Measurements from ENCODE around the gene CYP4Z1.
"Not testable (repeated sequence)": the region's sequence is repeated elsewhere in the genome, so short reads cannot be mapped to it uniquely, and the experiment has no call there.

The CYP4Z1 gene, protein sequence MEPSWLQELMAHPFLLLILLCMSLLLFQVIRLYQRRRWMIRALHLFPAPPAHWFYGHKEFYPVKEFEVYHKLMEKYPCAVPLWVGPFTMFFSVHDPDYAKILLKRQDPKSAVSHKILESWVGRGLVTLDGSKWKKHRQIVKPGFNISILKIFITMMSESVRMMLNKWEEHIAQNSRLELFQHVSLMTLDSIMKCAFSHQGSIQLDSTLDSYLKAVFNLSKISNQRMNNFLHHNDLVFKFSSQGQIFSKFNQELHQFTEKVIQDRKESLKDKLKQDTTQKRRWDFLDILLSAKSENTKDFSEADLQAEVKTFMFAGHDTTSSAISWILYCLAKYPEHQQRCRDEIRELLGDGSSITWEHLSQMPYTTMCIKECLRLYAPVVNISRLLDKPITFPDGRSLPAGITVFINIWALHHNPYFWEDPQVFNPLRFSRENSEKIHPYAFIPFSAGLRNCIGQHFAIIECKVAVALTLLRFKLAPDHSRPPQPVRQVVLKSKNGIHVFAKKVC

DNA sequence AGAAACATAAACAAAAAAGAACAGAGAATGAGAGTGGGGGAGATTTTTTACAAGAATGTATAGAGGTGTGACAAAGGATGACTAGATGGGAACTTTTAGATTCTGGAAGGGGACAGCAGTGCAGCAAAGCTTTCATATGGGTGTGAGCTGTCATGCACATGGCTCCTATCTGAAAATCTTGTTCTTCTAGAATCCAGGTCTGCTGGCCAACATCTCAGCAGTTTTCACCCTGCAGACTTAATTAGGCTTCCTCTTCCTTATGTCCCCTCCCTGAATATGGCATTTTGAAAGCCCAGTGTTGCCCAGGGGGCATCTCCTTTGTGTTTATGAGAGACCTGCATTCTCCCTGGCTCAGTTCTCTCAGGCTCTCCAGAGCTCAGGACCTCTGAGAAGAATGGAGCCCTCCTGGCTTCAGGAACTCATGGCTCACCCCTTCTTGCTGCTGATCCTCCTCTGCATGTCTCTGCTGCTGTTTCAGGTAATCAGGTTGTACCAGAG, at the start of gene CYP4Z1:
TSS of gene CYP4Z1 (plus strand) at position 135 of the 498 bp plus-strand sequence. CDS start at position 395, 260 bp downstream.
- DNase-seq: no peak

DNA sequence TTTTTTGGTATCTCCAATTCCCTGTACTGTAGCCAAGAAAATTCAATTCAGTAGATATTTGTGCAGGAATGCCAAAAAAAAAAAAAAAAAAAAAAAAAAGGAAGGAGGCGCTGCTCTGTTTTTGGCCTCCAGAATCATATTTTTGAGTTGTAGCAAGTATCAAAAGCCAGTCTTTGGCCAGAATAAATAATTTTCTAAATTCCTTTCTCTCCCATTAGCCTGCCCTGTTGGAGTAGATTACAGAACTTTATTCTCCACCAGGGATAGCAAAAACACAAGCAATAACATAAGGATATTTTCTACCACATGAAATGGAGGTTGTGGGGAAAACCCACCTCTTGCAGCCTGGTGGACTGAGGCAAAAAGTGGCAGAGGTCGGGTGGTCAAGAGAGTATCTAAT, 46.0 kb upstream of the CYP4Z1 start:
- DNase-seq: no peak

DNA sequence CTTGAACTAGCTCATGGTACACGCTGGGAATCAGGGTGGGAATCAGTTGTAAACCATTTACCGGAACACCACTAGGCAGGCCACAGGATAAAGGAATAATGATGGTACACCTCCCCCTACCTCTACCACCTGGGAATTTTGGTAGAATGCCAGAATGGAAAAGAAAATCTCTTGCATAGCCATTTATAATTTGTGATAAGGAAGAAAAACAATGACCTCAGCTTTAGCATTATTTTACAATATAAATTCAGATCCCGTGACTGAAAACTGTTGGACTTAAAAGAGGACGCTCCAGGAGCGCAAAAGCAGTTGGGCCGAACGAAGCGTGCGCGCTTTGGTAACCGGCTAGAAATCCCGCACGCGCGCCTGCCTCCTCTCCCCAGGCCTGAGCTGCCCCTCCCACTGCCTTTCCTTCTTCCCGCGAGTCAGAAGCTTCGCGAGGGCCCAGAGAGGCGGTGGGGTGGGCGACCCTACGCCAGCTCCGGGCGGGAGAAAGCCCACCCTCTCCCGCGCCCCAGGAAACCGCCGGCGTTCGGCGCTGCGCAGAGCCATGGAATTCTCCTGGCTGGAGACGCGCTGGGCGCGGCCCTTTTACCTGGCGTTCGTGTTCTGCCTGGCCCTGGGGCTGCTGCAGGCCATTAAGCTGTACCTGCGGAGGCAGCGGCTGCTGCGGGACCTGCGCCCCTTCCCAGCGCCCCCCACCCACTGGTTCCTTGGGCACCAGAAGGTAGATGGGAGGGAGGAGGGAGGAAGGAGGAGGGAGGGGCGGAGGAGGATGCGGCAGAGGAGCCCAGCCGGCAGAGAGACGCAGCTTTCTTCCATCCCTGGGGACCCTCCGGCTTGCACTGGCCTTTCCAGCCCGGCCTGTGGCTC, 43.5 kb upstream of the CYP4Z1 start, which contains the start of gene CYP4X1:
TSS of gene CYP4X1 (plus strand) at position 402 of the 873 bp plus-strand sequence. CDS start at position 551, 149 bp downstream.
- DNase-seq: no peak

DNA sequence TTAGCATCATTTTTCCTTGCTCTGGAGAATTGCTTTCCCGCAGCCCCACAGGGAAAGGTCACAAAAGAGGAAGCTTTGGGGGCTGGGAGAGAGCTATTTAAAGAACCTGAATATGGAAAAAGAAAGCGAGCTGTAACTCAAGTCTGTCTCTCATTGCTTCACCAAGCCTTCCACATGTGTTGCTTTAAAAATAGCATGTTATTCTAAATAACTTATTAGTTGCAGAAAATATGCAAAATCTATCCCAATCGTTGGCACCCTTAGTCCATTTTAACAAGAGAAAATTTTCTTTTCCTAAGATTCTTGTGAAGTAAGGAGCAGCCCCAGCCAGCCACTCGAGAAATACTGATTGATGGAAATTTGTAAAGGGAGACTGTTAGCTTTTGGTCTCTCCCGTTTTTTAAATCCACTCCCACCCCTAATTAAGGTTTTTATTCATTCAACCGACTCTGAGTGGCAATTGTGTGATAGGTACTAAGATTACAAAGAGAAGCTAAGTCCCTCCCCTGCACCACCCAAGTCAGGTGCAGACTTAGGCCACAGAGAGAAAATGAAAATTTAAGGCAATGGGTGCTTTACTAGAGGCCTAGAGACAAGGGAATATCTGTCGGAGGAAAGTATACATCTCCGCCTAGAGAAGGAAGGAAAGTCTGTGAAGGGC, 42.8 kb upstream of the CYP4Z1 start:
- no peak for DNase-seq

DNA sequence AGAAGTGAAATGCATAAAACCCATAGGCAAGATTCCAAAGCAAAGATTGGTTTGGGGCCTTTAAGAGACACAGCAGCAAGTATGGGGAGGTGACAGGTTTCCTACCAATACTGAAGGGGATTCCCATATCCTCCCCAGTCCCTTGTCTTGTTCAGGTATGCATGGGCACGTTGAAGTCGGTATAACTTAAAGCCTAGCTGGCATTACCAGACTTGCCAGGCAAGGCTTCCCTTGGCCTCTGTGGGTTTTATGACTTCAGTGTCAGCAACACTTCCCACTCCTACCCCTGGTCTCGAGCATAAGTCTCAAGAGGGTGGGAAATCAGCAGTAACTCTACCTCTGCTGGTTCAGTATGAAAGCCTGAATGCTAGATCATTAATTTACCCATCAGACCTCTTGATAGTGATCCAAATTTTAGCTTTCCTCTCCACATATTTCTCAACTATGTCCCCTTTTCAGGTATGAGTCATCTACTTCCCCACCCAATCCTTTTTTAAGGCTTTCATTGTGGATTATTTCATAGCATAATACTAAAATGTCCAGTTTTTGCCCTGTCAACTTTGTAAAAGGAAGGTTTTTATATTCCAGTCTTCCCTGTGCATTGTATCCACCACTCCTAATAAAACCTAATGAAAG, 36.7 kb upstream of the CYP4Z1 start:
- no peak for DNase-seq

DNA sequence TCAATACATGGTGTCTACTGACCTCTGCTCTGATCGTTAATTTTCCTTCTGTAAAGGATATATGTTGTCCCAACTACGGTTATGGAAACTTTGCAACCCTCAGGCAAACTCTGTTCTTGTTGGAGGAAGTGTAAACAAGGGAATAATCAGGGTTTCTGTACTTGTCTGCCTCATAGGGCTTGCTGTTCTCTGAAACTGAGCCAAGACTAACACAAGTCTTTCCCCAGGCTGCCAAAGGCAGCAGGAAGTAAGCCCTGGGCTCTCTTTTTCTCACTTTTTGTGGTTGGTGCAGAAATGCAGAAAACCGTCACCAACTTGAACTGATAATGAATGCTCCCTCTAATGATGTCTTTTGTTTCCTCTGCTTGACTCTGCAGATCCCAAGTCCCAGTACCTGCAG, 36.0 kb upstream of the CYP4Z1 start:
- no peak for DNase-seq

DNA sequence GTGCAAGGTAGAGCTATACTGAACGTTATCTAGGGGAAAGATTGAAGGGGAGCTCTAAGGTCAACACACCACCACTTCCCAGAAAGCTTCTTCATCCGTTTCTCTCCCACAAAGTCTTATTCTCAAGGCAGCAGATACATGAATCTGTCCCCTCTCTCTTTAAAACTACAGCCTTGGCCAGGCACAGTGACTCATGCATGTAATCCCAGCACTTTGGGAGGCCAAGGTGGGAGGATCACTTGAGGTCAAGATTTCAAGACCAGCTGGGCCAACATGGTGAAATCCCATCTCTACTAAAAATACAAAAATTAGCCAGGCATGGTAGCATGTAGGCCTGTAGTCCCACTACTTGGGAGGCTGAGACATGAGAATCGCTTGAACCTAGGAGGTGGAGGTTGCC, 35.4 kb upstream of the CYP4Z1 start:
- no peak for DNase-seq

DNA sequence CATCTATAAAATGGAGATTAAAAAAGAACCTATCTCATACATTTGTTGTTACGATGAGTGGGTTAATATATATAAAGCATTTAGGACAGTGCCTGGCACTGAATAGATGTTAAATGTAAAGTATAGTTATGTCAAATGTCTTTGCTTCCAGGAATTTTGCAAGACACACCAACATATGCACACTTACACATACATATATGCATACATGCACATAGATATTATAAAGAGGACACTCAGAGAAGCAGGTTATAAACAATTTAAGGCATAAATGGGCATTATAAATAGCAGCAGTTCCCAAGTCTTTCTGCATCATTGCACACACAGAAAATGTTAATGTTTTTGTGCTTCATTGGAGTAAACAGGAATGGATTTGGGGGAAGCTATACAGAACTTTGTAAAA, 30.3 kb upstream of the CYP4Z1 start:
- DNase-seq: no peak

DNA sequence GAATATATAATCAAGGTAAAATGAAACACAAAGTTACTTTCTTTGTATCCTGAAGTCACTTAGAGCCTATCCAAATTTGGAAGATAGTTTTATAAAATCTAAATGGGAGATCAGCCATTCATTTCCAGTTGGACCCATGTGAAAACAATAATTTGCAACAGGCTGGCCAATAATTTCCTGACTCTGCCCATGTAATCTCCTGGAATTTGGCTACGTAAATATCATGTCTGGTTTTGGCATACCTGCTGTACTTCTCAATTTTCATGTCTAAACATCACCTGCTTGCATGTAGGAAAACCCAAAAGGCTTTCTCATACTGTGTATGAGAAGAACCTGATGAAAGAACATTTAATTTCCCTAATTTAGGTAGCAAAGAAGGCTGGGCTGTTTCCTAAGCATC, 7.7 kb upstream of the CYP4Z1 start:
- DNase-seq: no peak

DNA sequence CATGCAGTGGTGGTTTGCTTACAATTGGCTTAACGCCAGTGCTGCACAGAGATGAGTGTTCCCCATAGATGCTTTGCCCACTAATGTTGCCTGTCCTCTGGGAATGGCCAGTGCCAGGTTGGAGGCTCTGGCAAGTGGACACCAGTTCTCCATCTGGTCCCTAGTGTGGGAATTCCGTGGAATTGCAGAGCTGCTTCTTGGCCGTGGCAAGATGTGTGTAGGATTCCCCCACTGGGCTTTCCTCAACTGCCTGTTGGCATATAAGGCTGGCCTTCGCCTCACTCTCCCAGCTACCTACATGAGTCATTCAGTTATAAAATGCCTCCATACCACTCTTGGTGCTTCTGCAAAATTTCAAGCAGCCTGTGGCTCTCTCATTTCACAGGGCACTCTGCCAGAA, 2.0 kb downstream of the CYP4Z1 start:
- DNase-seq: not testable (repeated sequence)

DNA sequence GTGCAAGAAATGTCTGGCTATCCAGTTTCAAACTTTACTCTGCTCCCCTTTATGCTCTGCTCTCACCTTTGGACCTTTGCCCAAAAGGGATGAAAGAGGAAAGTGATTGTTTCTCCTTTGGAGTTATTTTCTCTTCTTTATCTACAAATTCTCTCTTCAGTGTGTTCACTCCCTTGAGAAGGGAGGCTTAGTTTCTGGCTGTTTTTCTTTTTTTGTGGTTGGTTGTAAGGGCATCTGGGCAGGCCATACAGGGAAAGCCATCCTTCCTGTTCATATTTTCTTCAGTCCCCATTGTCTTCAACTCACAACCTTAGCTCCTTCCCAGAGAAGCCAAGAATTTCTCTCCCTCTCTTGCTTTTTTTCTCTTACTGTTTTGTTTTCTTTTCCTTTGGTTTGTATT, 2.5 kb downstream of the CYP4Z1 start:
- DNase-seq: not testable (repeated sequence)

DNA sequence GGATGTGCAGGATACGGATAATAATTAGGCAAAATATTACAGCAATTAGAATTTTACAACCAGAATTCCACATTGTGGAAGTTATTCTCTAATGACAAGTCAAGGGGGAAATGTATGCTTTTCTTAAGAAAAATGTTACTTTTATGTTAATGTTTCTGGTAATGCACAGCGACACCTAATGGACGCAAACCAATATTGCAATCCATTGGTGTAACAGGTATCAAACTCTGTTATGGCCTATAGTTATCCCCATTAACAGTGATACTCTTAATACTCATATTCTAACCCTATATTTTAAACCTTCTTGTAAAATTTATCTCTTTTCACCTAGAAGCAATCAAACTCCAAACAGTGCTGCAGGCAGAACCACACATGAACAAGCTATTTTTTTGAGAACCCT, 22.3 kb downstream of the CYP4Z1 start:
- DNase-seq: not testable (repeated sequence)

DNA sequence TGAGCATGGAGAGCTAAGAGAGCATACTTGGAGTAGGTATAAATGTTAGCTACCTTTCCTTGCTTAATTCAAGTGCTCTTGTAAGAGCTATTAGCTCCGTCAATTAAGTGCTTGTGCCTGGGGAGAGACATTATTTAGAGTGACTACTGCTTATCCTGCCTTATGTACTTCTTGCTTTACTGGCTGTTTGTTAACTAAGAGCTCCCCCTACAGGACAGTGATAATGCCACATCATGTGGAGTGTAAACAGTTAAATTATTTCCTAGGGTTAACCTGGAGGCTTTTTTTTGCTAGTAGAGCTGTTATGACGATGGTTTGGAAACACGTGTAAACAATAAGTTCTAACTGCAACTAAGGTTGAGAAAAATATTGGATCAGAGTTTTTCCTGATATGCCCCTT, 24.4 kb downstream of the CYP4Z1 start:
- DNase-seq: not testable (repeated sequence)

DNA sequence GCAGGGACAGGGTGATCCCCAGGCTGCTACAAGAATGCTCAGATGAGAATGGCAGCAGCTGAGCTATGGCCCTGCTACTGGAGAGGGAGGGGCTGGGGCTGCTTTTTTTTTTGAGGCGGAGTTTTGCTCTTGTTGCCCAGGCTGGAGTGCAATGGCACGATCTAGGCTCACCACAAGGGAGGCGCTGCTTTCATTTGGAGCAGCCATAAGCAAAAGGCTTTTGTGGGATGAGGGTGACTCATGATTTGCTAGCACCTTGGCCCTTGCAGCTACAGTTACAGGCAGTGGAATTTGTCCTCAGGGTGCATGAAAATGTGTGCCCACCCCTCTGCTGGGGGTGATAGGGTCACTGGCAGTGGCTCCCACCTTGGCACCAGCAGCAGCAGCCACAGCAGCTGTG, 37.8 kb downstream of the CYP4Z1 start:
- DNase-seq: no peak

DNA sequence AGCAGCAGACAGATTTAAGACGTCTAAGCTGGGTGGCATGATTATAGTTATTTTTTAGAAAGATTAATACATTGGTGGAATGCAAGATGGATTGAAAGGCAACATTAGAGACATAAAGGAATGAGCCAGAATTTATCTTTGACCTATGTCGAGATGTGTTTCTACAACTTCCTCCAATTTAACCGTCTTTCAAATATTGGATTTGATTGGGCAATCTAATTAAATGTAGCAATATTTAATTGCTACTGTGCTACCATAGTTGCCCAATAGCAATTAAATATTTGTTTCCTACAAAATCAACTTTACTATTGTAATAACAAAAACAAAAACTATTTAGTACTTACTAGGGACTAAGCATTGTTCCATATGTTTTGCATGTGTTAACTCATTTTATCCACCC, 39.8 kb downstream of the CYP4Z1 start:
- no peak for DNase-seq

DNA sequence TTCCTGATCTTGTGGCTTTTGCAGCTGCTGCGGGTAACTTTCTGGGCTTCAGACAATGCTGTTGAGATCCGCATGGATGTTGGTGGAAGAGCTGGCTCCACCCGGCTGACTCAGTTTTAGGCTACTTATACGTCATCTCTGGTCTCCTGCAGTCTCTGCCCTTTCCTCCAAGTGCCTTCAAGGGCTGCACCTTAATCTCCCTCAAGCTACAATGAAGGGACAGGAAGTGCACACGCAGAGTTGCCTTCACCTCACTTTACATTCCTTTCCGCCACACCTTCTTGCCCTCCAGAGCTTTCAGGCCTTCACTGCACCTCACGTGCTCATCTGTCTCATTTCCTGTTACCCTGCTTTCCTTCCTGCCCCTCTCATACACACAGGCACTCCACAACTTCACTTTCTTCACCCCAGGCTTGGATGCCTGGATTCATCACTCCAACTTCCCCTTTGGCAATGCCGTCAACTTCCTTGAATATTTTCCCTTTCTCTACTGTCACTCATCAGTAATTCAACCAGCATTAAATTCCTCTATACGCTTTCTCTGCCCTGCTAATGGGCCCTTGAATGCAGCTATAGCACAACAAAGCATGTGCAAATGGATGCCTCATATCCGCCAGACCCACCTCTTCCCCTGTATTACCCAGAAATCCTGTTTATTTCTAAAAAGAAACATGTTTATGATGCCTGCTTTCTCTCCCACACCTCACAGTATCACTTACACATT, 41.0 kb downstream of the CYP4Z1 start:
- DNase-seq: not testable (repeated sequence)

DNA sequence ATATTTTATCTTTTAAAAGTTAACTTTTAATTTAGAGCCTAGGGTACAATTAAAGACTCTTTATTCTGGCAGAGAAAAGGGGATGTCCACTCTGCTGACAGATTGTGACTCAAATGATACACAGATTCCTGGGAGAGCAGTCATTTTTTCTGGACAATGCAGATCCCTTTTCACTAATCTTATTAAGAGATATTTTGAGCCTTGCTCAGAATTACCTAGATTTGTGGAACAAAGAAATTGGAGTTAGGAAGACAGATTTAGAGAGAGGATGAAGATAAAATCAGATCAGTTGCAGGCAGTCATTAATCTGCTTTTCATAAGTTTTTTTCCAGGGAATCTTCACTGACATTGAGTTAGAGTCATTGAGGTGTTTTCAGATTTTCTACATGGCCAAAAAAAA, 42.5 kb downstream of the CYP4Z1 start:
- not testable (repeated sequence) for DNase-seq

DNA sequence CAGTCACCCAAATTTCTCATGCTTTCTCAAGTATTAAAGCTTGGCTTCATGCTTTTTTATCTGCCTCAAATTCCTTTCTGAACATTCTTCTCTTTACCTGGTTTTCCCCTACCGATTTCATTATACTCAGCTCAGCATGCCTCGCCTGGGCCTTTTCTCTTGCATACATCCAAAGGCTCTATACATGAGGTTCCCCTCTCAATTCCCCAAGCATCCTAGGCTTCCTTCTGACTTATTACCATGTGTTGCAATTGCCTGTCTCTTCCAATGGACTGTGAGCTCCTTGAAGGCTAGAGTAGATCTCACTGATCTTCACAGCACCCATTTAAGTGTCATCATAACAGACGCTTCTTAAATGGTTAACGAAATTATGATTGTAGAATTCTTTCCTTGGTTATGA, 46.1 kb downstream of the CYP4Z1 start:
- DNase-seq: no peak

DNA sequence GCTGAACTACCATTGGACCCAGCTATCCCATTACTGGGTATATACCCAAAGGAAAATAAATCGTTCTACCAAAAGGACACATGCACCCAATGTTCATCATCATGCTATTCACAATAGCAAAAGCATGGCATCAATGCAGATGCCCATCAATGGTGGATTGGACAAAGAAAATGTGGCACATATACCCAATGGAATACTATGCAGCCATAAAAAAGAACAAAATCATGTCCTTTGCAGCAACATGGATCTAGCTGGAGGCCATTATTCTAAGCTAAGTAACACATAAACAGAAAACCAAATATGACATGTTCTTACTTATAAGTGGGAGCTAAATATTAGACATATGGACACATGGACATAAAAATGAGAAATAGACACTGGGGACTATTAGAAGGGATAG, 54.0 kb downstream of the CYP4Z1 start:
- not testable (repeated sequence) for DNase-seq

DNA sequence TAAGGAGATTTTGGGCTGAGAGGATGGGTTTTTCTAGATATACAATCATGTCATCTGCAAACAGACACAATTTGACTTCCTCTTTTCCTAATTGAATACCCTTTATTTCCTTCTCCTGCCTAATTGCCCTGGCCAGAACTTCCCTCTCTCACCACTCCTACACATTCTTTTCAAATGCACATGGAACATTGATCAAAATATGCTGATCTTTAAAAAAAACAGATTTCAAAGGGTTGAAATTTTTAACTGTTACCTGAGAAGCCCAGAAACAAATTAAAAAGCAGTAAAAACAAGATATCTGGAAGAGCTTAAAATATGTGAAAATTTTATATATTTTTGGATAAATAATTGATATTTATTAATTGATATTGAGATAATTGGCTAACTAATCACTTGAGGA, 57.8 kb downstream of the CYP4Z1 start:
- DNase-seq: not testable (repeated sequence)

DNA sequence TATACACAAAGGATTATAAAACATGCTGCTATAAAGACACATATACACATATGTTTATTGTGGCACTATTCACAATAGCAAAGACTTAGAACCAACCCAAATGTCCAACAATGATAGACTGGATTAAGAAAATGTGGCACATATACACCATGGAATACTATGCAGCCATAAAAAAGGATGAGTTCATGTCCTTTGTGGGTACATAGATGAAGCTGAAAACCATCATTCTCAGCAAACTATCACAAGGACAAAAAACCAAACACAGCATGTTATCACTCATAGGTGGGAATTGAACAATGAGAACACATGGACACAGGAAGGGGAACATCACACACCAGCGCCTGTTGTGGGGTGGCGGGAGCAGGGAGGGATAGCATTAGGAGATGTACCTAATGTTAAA, 60.0 kb downstream of the CYP4Z1 start:
- not testable (repeated sequence) for DNase-seq

DNA sequence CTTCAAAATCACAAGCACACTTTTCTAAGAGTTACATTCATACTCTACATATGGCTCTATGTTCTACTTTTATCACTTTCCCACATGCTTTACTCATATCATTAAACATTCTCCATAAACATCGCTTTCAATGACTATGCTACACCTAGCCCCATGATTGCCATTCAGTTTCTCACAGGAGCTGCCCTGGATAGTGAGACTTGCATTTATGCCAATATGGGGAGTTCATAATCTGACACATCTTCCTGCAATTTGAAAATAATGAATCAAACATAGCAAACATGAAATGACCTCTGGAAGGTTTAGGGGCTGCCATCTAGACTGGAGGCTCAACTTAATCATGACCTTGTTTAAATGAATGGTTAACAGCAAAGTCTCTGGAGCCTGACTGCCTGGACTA, 61.2 kb downstream of the CYP4Z1 start:
- no peak for DNase-seq
